Parathyroid adenoma (tissue), 2 donors: ENCODE data around the gene GPR37L1.
"Not testable (repeated sequence)": the region's sequence is repeated elsewhere in the genome, so short reads cannot be mapped to it uniquely, and the experiment has no call there.

Source experiments
- H2AFZ ChIP-seq: fragments of 300-600 bp; sonication (generic); one replicate; pipeline ENCODE4 v1.7.0; 2017; ENCODE audit warnings: antibody characterized with exemption, mild to moderate bottlenecking
- H3K27ac ChIP-seq: fragments of 300-600 bp; sonication (generic); one replicate; pipeline ENCODE4 v1.7.0; 2017
- H3K27me3 ChIP-seq: fragments of 300-600 bp; sonication (generic); one replicate; pipeline ENCODE4 v1.7.0; 2017; ENCODE audit warnings: low read length; ENCODE audit not compliant: control insufficient read depth, insufficient read depth
- H3K36me3 ChIP-seq: fragments of 300-600 bp; sonication (generic); one replicate; pipeline ENCODE4 v1.7.0; 2017; ENCODE audit warnings: low read length; ENCODE audit not compliant: control insufficient read depth, insufficient read depth
- H3K4me1 ChIP-seq: fragments of 300-600 bp; sonication (generic); one replicate; pipeline ENCODE4 v1.7.0; 2017; ENCODE audit warnings: control low read depth
- H3K4me2 ChIP-seq: fragments of 300-600 bp; sonication (generic); one replicate; pipeline ENCODE4 v1.7.0; 2017; ENCODE audit warnings: low read length
- H3K4me3 ChIP-seq: fragments of 300-600 bp; sonication (generic); one replicate; pipeline ENCODE4 v1.7.0; 2017; ENCODE audit warnings: low read depth, low read length
- H3K79me2 ChIP-seq: fragments of 300-600 bp; sonication (generic); one replicate; pipeline ENCODE4 v1.7.0; 2017; ENCODE audit warnings: control low read depth
- H3K9ac ChIP-seq: fragments of 300-600 bp; sonication (generic); one replicate; pipeline ENCODE4 v1.7.0; 2017; ENCODE audit warnings: mild to moderate bottlenecking
- H3K9me3 ChIP-seq: fragments of 300-600 bp; sonication (generic); one replicate; pipeline ENCODE4 v1.7.0; 2017; ENCODE audit warnings: low read length; ENCODE audit not compliant: control insufficient read depth
- CTCF ChIP-seq: fragments of 300-600 bp; sonication (generic); IDR thresholded peaks from one replicate; pipeline ENCODE4 v1.7.0; 2017; ENCODE audit warnings: antibody characterized with exemption, mild to moderate bottlenecking
- donor health status: primary hyperparathyroidism.

The GPR37L1 gene

GRCh38 chr1:202144402-202145067 is 21.8 kb downstream of the GPR37L1 start, which contains the start of gene ARL8A:
Gene ARL8A, minus strand, starts transcription at chr1:202144737. Its CDS starts 165 bp downstream, at chr1:202144572.
- Histone ChIP-seq H3K4me2 (peak within 1 kb of the TSS; percentile 95), H3K9me3 (no peaks in the 10 kb centered on the region), H2AFZ (peak within 1 kb of the TSS; percentile 78), H3K4me1 (peaks cover 2% of the 10 kb centered on the region), H3K36me3 (no peaks in the 10 kb centered on the region), H3K4me3 (peak within 1 kb of the TSS; percentile 87), H3K27me3 (no peaks in the 10 kb centered on the region), H3K27ac (peak within 1 kb of the TSS; percentile 46), H3K79me2 (peaks cover 11% of the 10 kb centered on the region), H3K9ac (peak within 1 kb of the TSS; percentile 72)
- TF ChIP-seq CTCF: no peak

- peaks cover 2% of the 10 kb centered on the region for H3K4me1 ChIP-seq
- no peaks in the 10 kb centered on the region for H3K36me3 ChIP-seq
- no peaks in the 10 kb centered on the region for H3K9me3 ChIP-seq
- no peak overlapping the region for H3K27ac ChIP-seq
- peak overlapping the region; percentile 78 for H2AFZ ChIP-seq
- H3K79me2 ChIP-seq: peaks cover 11% of the 10 kb centered on the region
- peak overlapping the region; percentile 95 for H3K4me2 ChIP-seq
- H3K9ac ChIP-seq: no peak overlapping the region
- TF ChIP-seq CTCF: no peak
- no peaks in the 10 kb centered on the region for H3K27me3 ChIP-seq
- H3K4me3 ChIP-seq: peak overlapping the region; percentile 80
Observed at GRCh38 chr1:202145068-202145743, 22.5 kb downstream of the GPR37L1 start.

GRCh38 chr1:202145744-202146140 is 23.0 kb downstream of the GPR37L1 start:
- H3K4me3 ChIP-seq, H3K4me1 ChIP-seq, H3K9me3 ChIP-seq, H3K4me2 ChIP-seq, H2AFZ ChIP-seq, H3K36me3 ChIP-seq, H3K27ac ChIP-seq, H3K9ac ChIP-seq, H3K27me3 ChIP-seq: not testable (repeated sequence)
- peaks cover 11% of the 10 kb centered on the region for H3K79me2 ChIP-seq

- TF ChIP-seq CTCF: no peak
- no peak overlapping the region for H3K27ac ChIP-seq
- H3K36me3 ChIP-seq: no peaks in the 10 kb centered on the region
- H3K4me1 ChIP-seq: peaks cover 2% of the 10 kb centered on the region
- H3K4me2 ChIP-seq: no peak overlapping the region
- no peak overlapping the region for H3K4me3 ChIP-seq
- no peaks in the 10 kb centered on the region for H3K27me3 ChIP-seq
- no peak overlapping the region for H3K9ac ChIP-seq
- H3K79me2 ChIP-seq: peaks cover 11% of the 10 kb centered on the region
- H3K9me3 ChIP-seq: no peaks in the 10 kb centered on the region
- no peak overlapping the region for H2AFZ ChIP-seq
Observed at GRCh38 chr1:202146279-202146678, 23.6 kb downstream of the GPR37L1 start.

GRCh38 chr1:202146993-202147392 is 24.3 kb downstream of the GPR37L1 start:
- no peak for TF ChIP-seq CTCF
- H3K4me2 ChIP-seq: no peak overlapping the region
- no peaks in the 10 kb centered on the region for H3K27me3 ChIP-seq
- peaks cover 2% of the 10 kb centered on the region for H3K4me1 ChIP-seq
- no peak overlapping the region for H2AFZ ChIP-seq
- H3K36me3 ChIP-seq: no peaks in the 10 kb centered on the region
- no peaks in the 10 kb centered on the region for H3K9me3 ChIP-seq
- H3K4me3 ChIP-seq: no peak overlapping the region
- no peak overlapping the region for H3K27ac ChIP-seq
- H3K79me2 ChIP-seq: peaks cover 11% of the 10 kb centered on the region
- H3K9ac ChIP-seq: no peak overlapping the region
